ENCODE data around the gene COQ2.

The COQ2 gene

DNA sequence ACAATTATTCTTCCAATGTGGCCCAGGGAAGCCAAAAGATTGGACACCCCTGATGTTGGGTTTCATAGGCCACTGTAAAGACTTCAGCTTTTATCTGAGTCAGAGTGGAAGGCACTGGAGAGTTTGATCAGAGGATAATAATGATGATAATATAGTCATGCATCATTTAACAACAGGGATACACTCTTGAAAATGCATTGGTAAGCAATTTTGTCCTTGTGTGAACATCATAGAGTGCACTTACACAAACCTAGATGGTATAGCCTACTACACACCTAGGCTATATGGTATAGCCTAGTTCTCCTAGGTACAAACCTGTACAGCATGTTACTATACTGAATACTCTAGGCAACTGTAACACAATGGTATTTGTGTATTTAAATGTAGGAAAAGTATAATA, 70.5 kb downstream of the COQ2 start:
- DNase-seq: no peak
